Measurements from ENCODE around the gene NCOR1. TPM values are rescaled to one million over a fixed set of nuclear protein-coding genes. Genes with fewer than 3 reads are reported as not detected.
A peak's percentile ranks its signal among the peaks of the same experiment; 100 is the strongest.

The NCOR1 gene
- total and polyA plus RNA-seq, 9 of the 15 experiments (the other 6 are each of a cell fraction or from before 2014, with no cell fraction given): 20.2 to 66.5 (median 50.9) TPM

DNA sequence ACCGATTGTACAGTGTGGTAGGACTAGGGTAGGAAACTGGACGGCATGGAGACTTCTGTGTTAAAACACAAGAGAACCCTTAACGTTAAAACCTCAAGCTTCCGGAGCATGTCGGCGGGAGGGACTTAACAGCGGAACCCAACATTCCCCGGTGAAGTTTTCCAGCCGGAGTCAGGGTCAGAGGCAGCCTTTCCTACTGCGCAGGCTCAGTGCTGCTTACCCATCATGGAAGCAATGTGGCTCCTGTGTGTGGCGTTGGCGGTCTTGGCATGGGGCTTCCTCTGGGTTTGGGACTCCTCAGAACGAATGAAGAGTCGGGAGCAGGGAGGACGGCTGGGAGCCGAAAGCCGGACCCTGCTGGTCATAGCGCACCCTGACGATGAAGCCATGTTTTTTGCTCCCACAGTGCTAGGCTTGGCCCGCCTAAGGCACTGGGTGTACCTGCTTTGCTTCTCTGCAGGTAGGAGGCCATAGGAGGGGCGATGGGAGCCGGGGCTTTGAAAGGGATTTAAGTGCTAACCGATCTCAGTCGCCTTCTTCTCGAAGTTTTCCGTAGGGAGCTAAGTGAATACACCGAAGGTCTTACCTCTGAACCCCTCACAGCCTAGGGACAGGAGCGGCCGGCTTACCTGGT is 1.8 kb upstream of the NCOR1 start, which contains the start of gene PIGL (continued):
- TF ChIP-seq, protein P1, sequence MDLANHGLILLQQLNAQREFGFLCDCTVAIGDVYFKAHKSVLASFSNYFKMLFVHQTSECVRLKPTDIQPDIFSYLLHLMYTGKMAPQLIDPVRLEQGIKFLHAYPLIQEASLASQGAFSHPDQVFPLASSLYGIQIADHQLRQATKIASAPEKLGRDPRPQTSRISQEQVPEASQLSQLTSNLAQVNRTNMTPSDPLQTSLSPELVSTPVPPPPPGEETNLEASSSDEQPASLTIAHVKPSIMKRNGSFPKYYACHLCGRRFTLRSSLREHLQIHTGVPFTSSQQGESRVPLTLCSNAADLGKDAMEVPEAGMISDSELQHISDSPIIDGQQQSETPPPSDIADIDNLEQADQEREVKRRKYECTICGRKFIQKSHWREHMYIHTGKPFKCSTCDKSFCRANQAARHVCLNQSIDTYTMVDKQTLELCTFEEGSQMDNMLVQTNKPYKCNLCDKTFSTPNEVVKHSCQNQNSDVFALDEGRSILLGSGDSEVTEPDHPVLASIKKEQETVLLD (IDR thresholded peaks at IDR 0.05): peak; percentile 51; the same call in 1 of the 2 replicates
- TF ChIP-seq, protein P2, sequence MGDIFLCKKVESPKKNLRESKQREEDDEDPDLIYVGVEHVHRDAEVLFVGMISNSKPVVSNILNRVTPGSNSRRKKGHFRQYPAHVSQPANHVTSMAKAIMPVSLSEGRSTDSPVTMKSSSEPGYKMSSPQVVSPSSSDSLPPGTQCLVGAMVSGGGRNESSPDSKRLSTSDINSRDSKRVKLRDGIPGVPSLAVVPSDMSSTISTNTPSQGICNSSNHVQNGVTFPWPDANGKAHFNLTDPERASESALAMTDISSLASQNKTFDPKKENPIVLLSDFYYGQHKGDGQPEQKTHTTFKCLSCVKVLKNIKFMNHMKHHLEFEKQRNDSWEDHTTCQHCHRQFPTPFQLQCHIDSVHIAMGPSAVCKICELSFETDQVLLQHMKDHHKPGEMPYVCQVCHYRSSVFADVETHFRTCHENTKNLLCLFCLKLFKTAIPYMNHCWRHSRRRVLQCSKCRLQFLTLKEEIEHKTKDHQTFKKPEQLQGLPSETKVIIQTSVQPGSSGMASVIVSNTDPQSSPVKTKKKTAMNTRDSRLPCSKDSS (IDR thresholded peaks at IDR 0.05; ENCODE audit: low read depth, partially characterized antibody): no peak
- TF ChIP-seq, protein P3, sequence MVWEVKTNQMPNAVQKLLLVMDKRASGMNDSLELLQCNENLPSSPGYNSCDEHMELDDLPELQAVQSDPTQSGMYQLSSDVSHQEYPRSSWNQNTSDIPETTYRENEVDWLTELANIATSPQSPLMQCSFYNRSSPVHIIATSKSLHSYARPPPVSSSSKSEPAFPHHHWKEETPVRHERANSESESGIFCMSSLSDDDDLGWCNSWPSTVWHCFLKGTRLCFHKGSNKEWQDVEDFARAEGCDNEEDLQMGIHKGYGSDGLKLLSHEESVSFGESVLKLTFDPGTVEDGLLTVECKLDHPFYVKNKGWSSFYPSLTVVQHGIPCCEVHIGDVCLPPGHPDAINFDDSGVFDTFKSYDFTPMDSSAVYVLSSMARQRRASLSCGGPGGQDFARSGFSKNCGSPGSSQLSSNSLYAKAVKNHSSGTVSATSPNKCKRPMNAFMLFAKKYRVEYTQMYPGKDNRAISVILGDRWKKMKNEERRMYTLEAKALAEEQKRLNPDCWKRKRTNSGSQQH (CRISPR knock-in tag; IDR thresholded peaks at IDR 0.05): no peak
- peak; percentile 83; the same call in 1 of the 2 replicates for TF ChIP-seq XRCC5 (IDR thresholded peaks at IDR 0.05; ENCODE audit: low read depth, low read length)
- no peak for TF ChIP-seq ARHGAP35 (IDR thresholded peaks at IDR 0.05; ENCODE audit: partially characterized antibody)
- no peak for TF ChIP-seq FOXJ2 (tag; IDR thresholded peaks at IDR 0.05)
- TF ChIP-seq L3MBTL2 (IDR thresholded peaks at IDR 0.05): peak; percentile 55; the same call in 1 of the 2 replicates
- TF ChIP-seq BHLHE40 (IDR thresholded peaks at IDR 0.05; ENCODE audit: low read length): no peak
- TF ChIP-seq PHF21A (IDR thresholded peaks at IDR 0.05; ENCODE audit: borderline replicate concordance, low read depth): no peak
- TF ChIP-seq, protein P4, sequence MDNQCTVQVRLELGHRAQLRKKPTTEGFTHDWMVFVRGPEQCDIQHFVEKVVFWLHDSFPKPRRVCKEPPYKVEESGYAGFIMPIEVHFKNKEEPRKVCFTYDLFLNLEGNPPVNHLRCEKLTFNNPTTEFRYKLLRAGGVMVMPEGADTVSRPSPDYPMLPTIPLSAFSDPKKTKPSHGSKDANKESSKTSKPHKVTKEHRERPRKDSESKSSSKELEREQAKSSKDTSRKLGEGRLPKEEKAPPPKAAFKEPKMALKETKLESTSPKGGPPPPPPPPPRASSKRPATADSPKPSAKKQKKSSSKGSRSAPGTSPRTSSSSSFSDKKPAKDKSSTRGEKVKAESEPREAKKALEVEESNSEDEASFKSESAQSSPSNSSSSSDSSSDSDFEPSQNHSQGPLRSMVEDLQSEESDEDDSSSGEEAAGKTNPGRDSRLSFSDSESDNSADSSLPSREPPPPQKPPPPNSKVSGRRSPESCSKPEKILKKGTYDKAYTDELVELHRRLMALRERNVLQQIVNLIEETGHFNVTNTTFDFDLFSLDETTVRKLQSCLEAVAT (IDR thresholded peaks at IDR 0.05): no peak
- TF ChIP-seq NFRKB (IDR thresholded peaks at IDR 0.05; ENCODE audit: low read depth): peak; percentile 93
- TF ChIP-seq XRCC4 (IDR thresholded peaks at IDR 0.05; ENCODE audit: extremely low read depth, insufficient read depth, insufficient read length): no peak
- peak; percentile 93 for TF ChIP-seq SUPT5H (IDR thresholded peaks at IDR 0.05)
- no peak for TF ChIP-seq ZNF316 (IDR thresholded peaks at IDR 0.05)
- TF ChIP-seq ZNF696 (CRISPR knock-in tag; conservative IDR thresholded peaks at IDR 0.05): no peak
- TF ChIP-seq SIN3B (IDR thresholded peaks at IDR 0.05; ENCODE audit: low read depth): peak; percentile 96
- no peak for TF ChIP-seq MAFF (IDR thresholded peaks at IDR 0.05; ENCODE audit: low read length)
- no peak for TF ChIP-seq RHOXF2B (CRISPR knock-in tag; conservative IDR thresholded peaks at IDR 0.05)
- no peak for TF ChIP-seq ZNF184 (CRISPR knock-in tag; IDR thresholded peaks at IDR 0.05)
- TF ChIP-seq EP300 (IDR thresholded peaks at IDR 0.05; ENCODE audit: low read length): peak; percentile 42; the same call in 1 of the 2 replicates
- no peak for TF ChIP-seq ZNF507 (tag; conservative IDR thresholded peaks at IDR 0.05)
- no peak for TF ChIP-seq BRD4 (IDR thresholded peaks at IDR 0.05)
- no peak for TF ChIP-seq ZNF695 (CRISPR knock-in tag; IDR thresholded peaks at IDR 0.05)
